G401 (cell line): Measurements from ENCODE around the gene UNC5CL. TPM values are rescaled to one million over a fixed set of nuclear protein-coding genes. Genes with fewer than 3 reads are reported as not detected.

Experiments
- DNase-seq: peaks from one replicate; pipeline ENCODE4 v3.0.0-alpha.2; 2015; ENCODE audit warnings: low spot score
- in situ Hi-C: cut with HindIII; loops from 2 replicates; pipeline ENCODE4 v1.10.0; 2016; ENCODE audit warnings: low sequenced_read_pairs, mixed read lengths
- total RNA-seq: library from RNA; depleted of rRNA; stranded (reverse); fragments of >200 nt; shearing (Covaris generic); gene quantifications from 2 replicates; pipeline ENCODE4 v1.2.3, GENCODE V29; 2014

The UNC5CL gene
- total RNA-seq, 1 experiment from 2014 or later: 0.71 TPM

- peak; percentile 89 for DNase-seq
- in situ Hi-C loops: no loop called here
Measured at GRCh38 chr6:41066867-41067304, 27.9 kb upstream of the UNC5CL start.

- in situ Hi-C loops: no loop called here
- no peak for DNase-seq
Measured at GRCh38 chr6:41065550-41066026, 26.6 kb upstream of the UNC5CL start.

GRCh38 chr6:41064841-41065240, 25.8 kb upstream of the UNC5CL start:
- in situ Hi-C loops: no loop called here
- no peak for DNase-seq

- in situ Hi-C loops: no loop called here
- DNase-seq: no peak
Measured at GRCh38 chr6:41063884-41064285, 24.9 kb upstream of the UNC5CL start.

GRCh38 chr6:41062056-41062455, 23.0 kb upstream of the UNC5CL start:
- in situ Hi-C loops: no loop called here

GRCh38 chr6:41061196-41061726, 22.2 kb upstream of the UNC5CL start:
- in situ Hi-C loops: no loop called here
- DNase-seq: no peak

More at GRCh38 chr6:41062056-41062455, 23.0 kb upstream of the UNC5CL start:
- DNase-seq: no peak

GRCh38 chr6:41059556-41059955, 20.5 kb upstream of the UNC5CL start:
- DNase-seq: no peak
- in situ Hi-C loops: no loop called here

- no peak for DNase-seq
- in situ Hi-C loops: no loop called here
Measured at GRCh38 chr6:41058783-41059181, 19.8 kb upstream of the UNC5CL start.

- DNase-seq: no peak
- in situ Hi-C loops: no loop called here
Measured at GRCh38 chr6:41056768-41057490, 17.9 kb upstream of the UNC5CL start.

- no peak for DNase-seq
- in situ Hi-C loops: no loop called here
Measured at GRCh38 chr6:41055149-41055548, 16.1 kb upstream of the UNC5CL start.

- in situ Hi-C loops: no loop called here
- no peak for DNase-seq
Measured at GRCh38 chr6:41054511-41054910, 15.5 kb upstream of the UNC5CL start.

GRCh38 chr6:41053041-41053440, 14.0 kb upstream of the UNC5CL start, which contains the start of gene APOBEC2:
Gene APOBEC2, plus strand, starts transcription at chr6:41053202. Its CDS starts 146 bp downstream, at chr6:41053348.
- in situ Hi-C loops: no loop called here

GRCh38 chr6:41051873-41052272, 12.9 kb upstream of the UNC5CL start:
- in situ Hi-C loops: no loop called here
- no peak for DNase-seq

More at GRCh38 chr6:41053041-41053440, 14.0 kb upstream of the UNC5CL start, which contains the start of gene APOBEC2:
- no peak for DNase-seq

- in situ Hi-C loops: no loop called here
Measured at GRCh38 chr6:41050536-41050935, 11.5 kb upstream of the UNC5CL start.

GRCh38 chr6:41049955-41050354, 10.9 kb upstream of the UNC5CL start:
- in situ Hi-C loops: no loop called here
- DNase-seq: no peak

More at GRCh38 chr6:41050536-41050935, 11.5 kb upstream of the UNC5CL start:
- no peak for DNase-seq

GRCh38 chr6:41049521-41049920, 10.5 kb upstream of the UNC5CL start:
- in situ Hi-C loops: no loop called here
- DNase-seq: no peak

- DNase-seq: no peak
- in situ Hi-C loops: no loop called here
Measured at GRCh38 chr6:41047745-41048732, 9.0 kb upstream of the UNC5CL start.

GRCh38 chr6:41047306-41047705, 8.3 kb upstream of the UNC5CL start:
- no peak for DNase-seq
- in situ Hi-C loops: no loop called here

- DNase-seq: no peak
- in situ Hi-C loops: no loop called here
Measured at GRCh38 chr6:41046084-41046483, 7.1 kb upstream of the UNC5CL start.
